ENCODE data around the gene KRT78. TPM values are rescaled to one million over a fixed set of nuclear protein-coding genes. Genes with fewer than 3 reads are reported as not detected.
A peak's percentile ranks its signal among the peaks of the same experiment; 100 is the strongest.

The KRT78 gene
- not detected in 2 replicates for total RNA-seq (ENCODE audit: low replicate concordance)

- H3K4me3 ChIP-seq (ENCODE audit: low read depth, low read length), result no peak within 1 kb of the TSS
- TF ChIP-seq, protein P1, sequence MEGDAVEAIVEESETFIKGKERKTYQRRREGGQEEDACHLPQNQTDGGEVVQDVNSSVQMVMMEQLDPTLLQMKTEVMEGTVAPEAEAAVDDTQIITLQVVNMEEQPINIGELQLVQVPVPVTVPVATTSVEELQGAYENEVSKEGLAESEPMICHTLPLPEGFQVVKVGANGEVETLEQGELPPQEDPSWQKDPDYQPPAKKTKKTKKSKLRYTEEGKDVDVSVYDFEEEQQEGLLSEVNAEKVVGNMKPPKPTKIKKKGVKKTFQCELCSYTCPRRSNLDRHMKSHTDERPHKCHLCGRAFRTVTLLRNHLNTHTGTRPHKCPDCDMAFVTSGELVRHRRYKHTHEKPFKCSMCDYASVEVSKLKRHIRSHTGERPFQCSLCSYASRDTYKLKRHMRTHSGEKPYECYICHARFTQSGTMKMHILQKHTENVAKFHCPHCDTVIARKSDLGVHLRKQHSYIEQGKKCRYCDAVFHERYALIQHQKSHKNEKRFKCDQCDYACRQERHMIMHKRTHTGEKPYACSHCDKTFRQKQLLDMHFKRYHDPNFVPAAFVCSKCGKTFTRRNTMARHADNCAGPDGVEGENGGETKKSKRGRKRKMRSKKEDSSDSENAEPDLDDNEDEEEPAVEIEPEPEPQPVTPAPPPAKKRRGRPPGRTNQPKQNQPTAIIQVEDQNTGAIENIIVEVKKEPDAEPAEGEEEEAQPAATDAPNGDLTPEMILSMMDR (IDR thresholded peaks at IDR 0.05; ENCODE audit: insufficient read depth, low read length), result no peak
- DNase-seq (ENCODE audit: low read depth), result no peak
These were observed at the start of gene KRT78 for GRCh38 chr12:52848661-52849255. Gene KRT78, minus strand, starts transcription at chr12:52848994. Its CDS starts 64 bp downstream, at chr12:52848930.

GRCh38 chr12:52896190-52897100 is 47.7 kb upstream of the KRT78 start:
- DNase-seq (ENCODE audit: low read depth), result peak; percentile 52
- H3K4me3 ChIP-seq (ENCODE audit: low read depth, low read length), result no peak overlapping the region
- TF ChIP-seq, protein P1 (IDR thresholded peaks at IDR 0.05; ENCODE audit: insufficient read depth, low read length), result no peak

DNA sequence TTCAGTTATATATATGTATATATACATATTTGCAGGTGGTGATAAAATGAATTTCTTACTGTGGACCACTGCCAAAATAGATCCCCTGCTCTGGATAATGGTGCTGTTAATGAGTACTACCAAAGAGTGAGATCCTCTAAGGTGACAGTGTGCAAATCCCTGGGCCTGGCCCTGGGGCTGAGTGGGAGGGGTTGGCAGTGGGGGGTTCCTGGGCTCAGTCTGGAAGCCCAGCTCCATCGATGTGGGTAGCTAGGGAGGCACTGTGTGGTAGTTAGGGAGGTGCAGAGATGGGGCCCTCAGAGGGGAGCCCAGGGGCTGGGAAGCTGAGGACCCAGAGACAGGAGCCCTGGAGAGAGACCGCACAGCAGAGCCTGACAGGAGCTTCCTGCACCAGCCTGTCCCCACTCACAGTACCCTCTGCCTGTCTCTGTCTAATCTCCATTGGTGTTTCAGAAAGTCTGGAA is 47.0 kb upstream of the KRT78 start:
- DNase-seq (ENCODE audit: low read depth), result no peak
- TF ChIP-seq, protein P1 (IDR thresholded peaks at IDR 0.05; ENCODE audit: insufficient read depth, low read length), result no peak
- H3K4me3 ChIP-seq (ENCODE audit: low read depth, low read length), result no peak overlapping the region

- TF ChIP-seq, protein P1 (IDR thresholded peaks at IDR 0.05; ENCODE audit: insufficient read depth, low read length), result no peak
- DNase-seq (ENCODE audit: low read depth), result no peak
- no peak overlapping the region for H3K4me3 ChIP-seq (ENCODE audit: low read depth, low read length)
These were observed 44.2 kb upstream of the KRT78 start for GRCh38 chr12:52892974-52893373.

- TF ChIP-seq, protein P1 (IDR thresholded peaks at IDR 0.05; ENCODE audit: insufficient read depth, low read length), result no peak
- H3K4me3 ChIP-seq (ENCODE audit: low read depth, low read length), result no peak overlapping the region
- DNase-seq (ENCODE audit: low read depth), result no peak
These were observed 43.5 kb upstream of the KRT78 start for GRCh38 chr12:52892207-52892852.

DNA sequence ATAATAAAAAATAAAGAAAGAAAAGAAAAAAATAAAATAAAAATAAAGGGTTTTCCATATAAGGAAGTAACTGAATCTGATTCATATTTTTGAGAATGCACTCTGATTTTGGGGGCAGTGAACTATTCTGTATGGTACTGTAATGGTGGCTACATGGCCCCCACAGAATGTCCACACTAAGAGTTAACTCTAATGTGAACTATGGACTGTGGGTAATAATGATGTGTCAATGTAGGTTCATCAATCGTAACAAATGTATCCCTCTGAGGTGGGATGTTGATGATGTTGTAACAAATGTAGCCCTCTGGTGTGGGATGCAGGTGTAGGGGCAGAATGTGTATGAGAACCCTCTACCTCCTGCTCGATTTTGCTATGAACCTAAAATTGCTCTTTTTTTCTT is 42.2 kb upstream of the KRT78 start:
- DNase-seq (ENCODE audit: low read depth), result no peak
- TF ChIP-seq, protein P1 (IDR thresholded peaks at IDR 0.05; ENCODE audit: insufficient read depth, low read length), result no peak
- H3K4me3 ChIP-seq (ENCODE audit: low read depth, low read length), result no peak overlapping the region
